GM23248 (cell line): ENCODE measurements around the gene STK32B.

Experiments used
- EZH2 ChIP-seq: fragments of 200-600 bp; sonication (generic); IDR thresholded peaks from 2 replicates; pipeline ENCODE4 v1.6.1; 2018; ENCODE audit warnings: antibody characterized with exemption, mild to moderate bottlenecking; ENCODE audit not compliant: insufficient read depth, poor library complexity, severe bottlenecking
- EZH2phosphoT487 ChIP-seq: fragments of 200-600 bp; sonication (generic); IDR thresholded peaks from 2 replicates; pipeline ENCODE4 v1.6.1; 2018; ENCODE audit warnings: antibody characterized with exemption, moderate library complexity, mild to moderate bottlenecking, low read depth; ENCODE audit not compliant: insufficient read depth

DNA sequence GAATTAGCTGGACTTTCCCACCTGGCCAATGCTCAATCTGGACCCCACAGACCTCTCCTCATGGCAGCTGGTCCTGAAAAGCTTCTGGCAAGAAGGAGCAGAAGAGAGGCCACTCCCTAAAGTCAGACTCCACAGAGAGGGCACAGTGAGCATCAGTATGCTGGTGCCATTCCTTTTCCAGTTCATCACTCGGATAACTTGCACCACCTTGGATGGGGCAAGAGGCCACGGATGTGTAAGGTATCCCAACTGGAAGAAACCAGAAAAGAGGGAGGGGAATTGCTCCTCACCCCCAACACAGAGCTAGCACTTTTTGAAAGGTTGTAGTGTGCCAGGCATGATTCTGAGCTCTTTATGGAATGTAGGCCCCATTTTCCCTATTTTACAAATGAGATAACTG lies 85.9 kb downstream of the STK32B start:
- TF ChIP-seq EZH2phosphoT487, result no peak
- TF ChIP-seq EZH2, result no peak
